CD4-positive, alpha-beta T cell treated with Interleukin-15 for 4 hours (primary cell): ENCODE measurements around the gene MRPL54.
"Not testable (repeated sequence)": the region's sequence is repeated elsewhere in the genome, so short reads cannot be mapped to it uniquely, and the experiment has no call there.

Source experiments
- DNase-seq: peaks from one replicate; pipeline ENCODE4 v3.0.0-alpha.2; 2020; ENCODE audit warnings: low spot score

Gene MRPL54

DNA sequence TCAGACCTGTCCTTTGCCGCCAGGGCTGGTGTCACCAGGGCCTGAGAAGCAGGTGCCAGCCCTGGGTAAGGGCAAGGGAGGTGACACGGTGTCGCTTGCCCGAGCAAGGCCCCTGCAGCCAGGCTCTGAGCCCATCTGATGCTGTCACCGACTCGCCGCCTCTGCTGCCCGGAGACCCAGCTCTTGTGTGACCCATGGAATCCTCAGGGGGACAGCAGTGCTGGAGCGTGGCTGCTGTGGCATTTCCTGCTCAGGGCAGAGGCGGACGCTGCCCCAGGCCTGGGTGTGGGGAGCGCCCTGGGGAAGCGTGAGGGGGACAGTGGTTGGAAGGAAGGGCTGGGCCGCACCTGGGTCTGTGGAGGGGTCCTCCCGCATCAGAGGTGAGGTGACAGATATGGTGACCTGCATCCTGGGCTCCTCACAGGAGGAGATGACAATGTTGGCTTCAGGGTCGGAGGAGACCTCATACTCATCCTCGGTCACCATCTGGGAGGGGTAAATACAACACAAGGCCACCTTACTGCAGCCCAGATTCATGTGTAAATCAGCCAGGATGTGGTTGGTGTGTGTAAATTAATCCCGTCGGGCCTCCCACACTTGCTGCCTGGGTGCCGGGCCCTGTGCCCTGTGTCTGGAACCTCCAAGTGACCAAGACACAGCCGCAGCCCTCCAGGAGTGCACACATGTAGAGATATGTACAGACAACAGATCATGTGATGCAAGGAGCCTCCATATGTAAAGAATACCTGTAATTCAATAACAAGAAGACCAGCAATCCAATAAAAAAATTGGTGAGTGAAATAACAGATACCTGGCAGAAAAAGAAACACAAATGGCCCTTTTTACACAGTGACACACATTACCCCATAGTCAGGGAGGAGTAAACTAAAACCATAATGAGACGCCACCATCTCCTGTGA lies 51.3 kb downstream of the MRPL54 start:
- peak; percentile 15 for DNase-seq

DNA sequence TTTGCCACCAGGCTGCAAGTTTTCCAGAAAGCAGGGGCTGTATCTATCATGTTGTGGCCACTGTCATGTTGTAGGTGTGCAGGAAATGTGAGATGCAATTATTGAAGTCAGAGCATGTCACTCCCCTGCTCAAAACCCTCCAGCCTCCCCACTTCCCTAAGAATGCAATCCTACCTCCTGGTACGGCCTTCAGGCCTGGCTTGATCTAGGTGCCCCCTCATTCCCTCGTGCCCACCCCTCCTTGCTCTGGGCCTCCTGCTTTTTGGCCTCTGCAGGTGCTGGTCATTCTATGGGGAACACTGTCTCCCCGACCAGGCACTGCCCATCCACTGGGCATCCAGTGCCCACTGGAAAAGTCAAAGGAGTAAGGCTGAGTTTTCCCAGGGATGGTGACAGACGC lies 52.2 kb downstream of the MRPL54 start:
- no peak for DNase-seq

DNA sequence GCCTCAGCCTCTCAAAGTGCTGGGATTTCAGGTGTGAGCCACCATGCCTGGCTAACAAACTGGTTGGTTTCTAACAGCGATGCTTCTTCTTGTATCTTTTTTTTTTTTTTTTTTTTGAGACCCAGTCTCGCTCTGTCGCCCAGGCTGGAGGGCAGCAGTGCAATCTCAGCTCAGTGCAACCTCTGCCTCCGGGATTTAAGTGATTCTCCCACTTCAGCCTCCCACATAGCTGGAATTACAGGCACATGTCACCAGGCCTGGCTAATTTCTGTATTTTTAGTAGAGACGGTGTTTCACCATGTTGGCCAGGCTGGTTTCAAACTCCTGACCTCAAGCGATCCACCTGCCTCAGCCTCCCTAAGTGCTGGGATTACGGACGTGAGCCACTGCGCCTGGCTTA lies 53.7 kb downstream of the MRPL54 start:
- not testable (repeated sequence) for DNase-seq

DNA sequence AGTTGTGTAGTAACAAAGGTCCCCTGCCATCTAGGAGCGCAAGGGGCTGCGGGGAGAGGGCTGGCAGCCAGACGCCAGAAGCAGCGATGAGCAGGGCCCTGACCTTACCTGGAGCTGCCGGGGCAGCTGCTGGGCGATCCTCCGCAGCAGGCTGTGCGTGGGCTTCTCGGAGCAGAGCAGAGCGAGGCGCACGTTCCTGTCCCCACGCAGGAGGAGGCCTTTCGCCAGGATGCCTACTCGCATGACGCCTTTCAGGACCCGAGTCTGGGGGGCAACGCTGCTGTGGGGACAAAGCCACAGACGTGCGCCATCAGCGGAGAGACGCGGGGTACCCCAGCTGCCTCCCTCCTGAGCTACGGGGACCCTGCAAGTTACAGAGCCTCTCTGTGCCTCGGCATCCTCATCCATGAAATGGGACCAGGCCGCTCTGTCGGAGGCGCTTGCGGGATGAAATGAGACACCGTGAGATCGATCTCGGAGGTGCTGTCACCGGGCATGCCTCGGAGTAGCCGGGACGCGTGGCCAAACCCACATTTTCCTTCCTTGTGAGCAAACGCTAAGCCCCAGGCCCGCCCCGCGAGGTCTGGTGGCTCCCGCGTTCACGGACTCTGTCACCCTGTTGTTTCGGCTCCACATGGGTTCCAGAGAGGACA lies 54.2 kb downstream of the MRPL54 start:
- DNase-seq: no peak
